SK-N-SH (cell line): ENCODE measurements around the gene NSMCE1.

Experiments used
- CHD2 ChIP-seq: fragments of 150-350 bp; IDR thresholded peaks from 2 replicates; pipeline ENCODE4 v1.6.1; 2018; ENCODE audit warnings: low read length; ENCODE audit not compliant: partially characterized antibody
- CTCF ChIP-seq: fragments of 200-600 bp; sonication (generic); IDR thresholded peaks from 2 replicates; pipeline ENCODE4 v1.6.1; 2017; ENCODE audit warnings: antibody characterized with exemption, mild to moderate bottlenecking, moderate library complexity
- ELF1 ChIP-seq: IDR thresholded peaks from 2 replicates; pipeline ENCODE4 v1.4.0; 2012
- EP300 ChIP-seq, 2 experiments: IDR thresholded peaks; 2 replicates each; pipeline versions ENCODE4 v1.4.0 to v1.6.1; 2012; ENCODE audit warnings: borderline replicate concordance in 1 of 2, low read depth in 1 of 2, low read length in 1 of 2
- EZH2phosphoT487 ChIP-seq: fragments of 200-600 bp; sonication (generic); IDR thresholded peaks from 2 replicates; pipeline ENCODE4 v1.6.1; 2017; ENCODE audit warnings: low read depth, mixed run types, mild to moderate bottlenecking, antibody characterized with exemption, moderate library complexity, borderline replicate concordance
- MAX ChIP-seq: IDR thresholded peaks from 2 replicates; pipeline ENCODE4 v1.4.0; 2012; ENCODE audit warnings: low read depth
- NFIC ChIP-seq: IDR thresholded peaks from 2 replicates; pipeline ENCODE4 v1.4.0; 2012; ENCODE audit warnings: borderline replicate concordance
- POLR2AphosphoS5 ChIP-seq: IDR thresholded peaks from 2 replicates; pipeline ENCODE4 v1.6.1; 2012; ENCODE audit warnings: low read depth, low read length
- RCOR1 ChIP-seq: fragments of 150-350 bp; IDR thresholded peaks from 2 replicates; pipeline ENCODE4 v1.6.1; 2017; ENCODE audit warnings: antibody characterized with exemption, low read length
- TCF12 ChIP-seq: IDR thresholded peaks from 2 replicates; pipeline ENCODE4 v1.4.0; 2012
- YY1 ChIP-seq: IDR thresholded peaks from 2 replicates; pipeline ENCODE4 v1.4.0; 2012; ENCODE audit warnings: low read depth, mild to moderate bottlenecking

GRCh38 chr16:27215660-27216059 lies 52.9 kb downstream of the NSMCE1 start:
- TF ChIP-seq MAX (no peak), TCF12 (no peak), YY1 (no peak), ELF1 (no peak), CHD2 (no peak), CTCF (no peak), EZH2phosphoT487 (no peak), EP300 (IDR thresholded peaks at IDR 0.05; ENCODE audit: borderline replicate concordance in 1 of 2, low read depth in 1 of 2, low read length in 1 of 2) (no peak), RCOR1 (no peak), POLR2AphosphoS5 (no peak), NFIC (no peak)
